ENCODE data around the gene RAB11FIP4.

RAB11FIP4 gene

GRCh38 chr17:31415004-31415454 lies 23.6 kb downstream of the RAB11FIP4 start:
- no peak overlapping the region for H3K4me3 ChIP-seq (ENCODE audit: control insufficient read depth, low read depth, low read length)
- no peak for DNase-seq (ENCODE audit: low read depth)
- TF ChIP-seq CTCF (IDR thresholded peaks at IDR 0.05; ENCODE audit: control insufficient read depth, insufficient read depth, low read depth, low read length, missing control alignments) = no peak

GRCh38 chr17:31415640-31416502 lies 24.4 kb downstream of the RAB11FIP4 start:
- no peak for TF ChIP-seq CTCF (IDR thresholded peaks at IDR 0.05; ENCODE audit: control insufficient read depth, insufficient read depth, low read depth, low read length, missing control alignments)
- H3K4me3 ChIP-seq (ENCODE audit: control insufficient read depth, low read depth, low read length) = no peak overlapping the region
- DNase-seq (ENCODE audit: low read depth) = no peak

- no peak for DNase-seq (ENCODE audit: low read depth)
- no peak overlapping the region for H3K4me3 ChIP-seq (ENCODE audit: control insufficient read depth, low read depth, low read length)
- no peak for TF ChIP-seq CTCF (IDR thresholded peaks at IDR 0.05; ENCODE audit: control insufficient read depth, insufficient read depth, low read depth, low read length, missing control alignments)
Measured at GRCh38 chr17:31416503-31416923, 25.0 kb downstream of the RAB11FIP4 start.

- DNase-seq (ENCODE audit: low read depth) = no peak
- no peak for TF ChIP-seq CTCF (IDR thresholded peaks at IDR 0.05; ENCODE audit: control insufficient read depth, insufficient read depth, low read depth, low read length, missing control alignments)
- H3K4me3 ChIP-seq (ENCODE audit: control insufficient read depth, low read depth, low read length) = no peak overlapping the region
Measured at GRCh38 chr17:31417051-31417792, 25.7 kb downstream of the RAB11FIP4 start.

GRCh38 chr17:31418773-31419350 lies 27.4 kb downstream of the RAB11FIP4 start:
- TF ChIP-seq CTCF (IDR thresholded peaks at IDR 0.05; ENCODE audit: control insufficient read depth, insufficient read depth, low read depth, low read length, missing control alignments) = no peak
- H3K4me3 ChIP-seq (ENCODE audit: control insufficient read depth, low read depth, low read length) = no peak overlapping the region
- no peak for DNase-seq (ENCODE audit: low read depth)

- TF ChIP-seq CTCF (IDR thresholded peaks at IDR 0.05; ENCODE audit: control insufficient read depth, insufficient read depth, low read depth, low read length, missing control alignments) = no peak
- H3K4me3 ChIP-seq (ENCODE audit: control insufficient read depth, low read depth, low read length) = no peak overlapping the region
- no peak for DNase-seq (ENCODE audit: low read depth)
Measured at GRCh38 chr17:31422443-31422842, 31.0 kb downstream of the RAB11FIP4 start.

Measured in AG09309 (cell line).